Prostate gland (tissue), 2 donors: ENCODE measurements around the gene PIPOX.

Experiments
- CTCF ChIP-seq, 4 experiments: fragments of 200-600 bp in 2 of 4; fragments of 450-650 bp in 2 of 4; sonication (generic) in 2 of 4; IDR thresholded peaks; 1 replicate in 3 of 4; 2 replicates in 1 of 4; pipeline ENCODE4 v1.5.1; 2016 to 2019; ENCODE audit warnings: antibody characterized with exemption in 4 of 4, mild to moderate bottlenecking in 2 of 4, moderate library complexity in 2 of 4
- POLR2A ChIP-seq: fragments of 450-650 bp; IDR thresholded peaks from one replicate; pipeline ENCODE4 v1.6.1; 2016; ENCODE audit warnings: antibody characterized with exemption, mild to moderate bottlenecking
- POLR2AphosphoS5 ChIP-seq: sonication (generic); formaldehyde crosslinking; IDR thresholded peaks from one replicate; pipeline ENCODE4 v1.6.1; 2017; ENCODE audit warnings: antibody characterized with exemption

- TF ChIP-seq CTCF (IDR thresholded peaks at IDR 0.05) = no peak
- TF ChIP-seq POLR2A = no peak
- TF ChIP-seq POLR2AphosphoS5 = no peak
Observed at GRCh38 chr17:29032857-29033197, 10.1 kb upstream of the PIPOX start.
